LNCaP clone FGC (cell line): ENCODE data around the gene JUNB.

Experiments
- DNase-seq: peaks from one replicate; pipeline ENCODE4 v3.0.0-alpha.2; 2011; ENCODE audit warnings: low read depth
- H3K4me3 ChIP-seq: 2 replicates; pipeline ENCODE4 v1.5.1; 2011; ENCODE audit warnings: mild to moderate bottlenecking, low read depth, low read length, control low read depth
- CTCF ChIP-seq: IDR thresholded peaks from 2 replicates; pipeline ENCODE4 v1.5.1; 2012; ENCODE audit warnings: mild to moderate bottlenecking; ENCODE audit not compliant: control insufficient read depth, insufficient read depth; ENCODE audit errors: extremely low read depth

The JUNB gene

GRCh38 chr19:12764698-12765097 is 26.6 kb upstream of the JUNB start:
- TF ChIP-seq CTCF: no peak
- DNase-seq: no peak
- no peak overlapping the region for H3K4me3 ChIP-seq

GRCh38 chr19:12766051-12766521 is 25.2 kb upstream of the JUNB start:
- peak; percentile 75 for TF ChIP-seq CTCF
- peak overlapping the region; percentile 30 for H3K4me3 ChIP-seq
- DNase-seq: no peak

GRCh38 chr19:12767150-12767549 is 24.1 kb upstream of the JUNB start:
- TF ChIP-seq CTCF: no peak
- DNase-seq: no peak
- H3K4me3 ChIP-seq: no peak overlapping the region

- H3K4me3 ChIP-seq: no peak overlapping the region
- TF ChIP-seq CTCF: no peak
- DNase-seq: no peak
Measured at GRCh38 chr19:12767666-12768065, 23.6 kb upstream of the JUNB start.

GRCh38 chr19:12769689-12770088 is 21.6 kb upstream of the JUNB start:
- H3K4me3 ChIP-seq: no peak overlapping the region
- no peak for DNase-seq
- no peak for TF ChIP-seq CTCF

- DNase-seq: no peak
- no peak for TF ChIP-seq CTCF
- no peak overlapping the region for H3K4me3 ChIP-seq
Measured at GRCh38 chr19:12770922-12771321, 20.4 kb upstream of the JUNB start.

- H3K4me3 ChIP-seq: no peak overlapping the region
- TF ChIP-seq CTCF: no peak
- DNase-seq: no peak
Measured at GRCh38 chr19:12772323-12772722, 19.0 kb upstream of the JUNB start.
